ENCODE data around the gene ANKS4B. TPM values are rescaled to one million over a fixed set of nuclear protein-coding genes. Genes with fewer than 3 reads are reported as not detected.

The ANKS4B gene, protein sequence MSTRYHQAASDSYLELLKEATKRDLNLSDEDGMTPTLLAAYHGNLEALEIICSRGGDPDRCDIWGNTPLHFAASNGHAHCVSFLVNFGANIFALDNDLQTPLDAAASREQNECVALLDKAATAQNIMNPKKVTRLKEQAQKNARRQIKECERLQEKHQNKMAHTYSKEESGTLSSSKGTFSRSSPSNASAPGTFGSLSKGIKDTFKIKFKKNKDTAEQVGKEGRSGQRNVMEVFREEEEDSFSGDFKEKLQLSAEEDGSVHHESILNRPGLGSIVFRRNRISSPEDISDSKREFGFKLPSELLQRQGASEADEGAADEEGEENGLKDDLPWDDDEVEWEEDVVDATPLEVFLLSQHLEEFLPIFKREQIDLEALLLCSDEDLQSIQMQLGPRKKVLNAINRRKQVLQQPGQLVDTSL
- polyA plus RNA-seq (2011; rRNA removed) (not detected in 2 replicates), polyA minus RNA-seq (2011; rRNA and poly(A)+ RNA removed) (not detected in 2 replicates)

GRCh38 chr16:21233521-21234150 lies at the start of gene ANKS4B:
Gene ANKS4B (plus strand): TSS chr16:21233699. CDS start chr16:21233738, 39 bp downstream.
- Histone ChIP-seq H3K36me3 (ENCODE audit: control insufficient read depth, insufficient read depth, low read length) (no peaks in the 10 kb centered on the region), H3K27me3 (ENCODE audit: control insufficient read depth, insufficient read depth, low read length) (0 out of 2 replicates have a peak, but pooled peaks cover under 1% of the 10 kb centered on the region), H3K4me3 (ENCODE audit: low read depth, low read length) (no peak within 1 kb of the TSS)
- CTCF ChIA-PET: interaction anchor here (1.1 kb wide), 1 partner anchor 1423 kb away, joined by 3 read pairs; no protein-coding TSS in a partner anchor
- no peak for DNase-seq (ENCODE audit: low read depth)
- TF ChIP-seq CTCF (IDR thresholded peaks at IDR 0.05; ENCODE audit: insufficient read depth, low read depth, low read length): no peak
- POLR2A ChIA-PET: no interaction called here

- ChIA-PET CTCF (no interaction called here), POLR2A (no interaction called here)
- Histone ChIP-seq H3K36me3 (ENCODE audit: control insufficient read depth, insufficient read depth, low read length) (peaks cover 2% of the 10 kb centered on the region; the same call in 1 of the 2 replicates), H3K4me3 (ENCODE audit: low read depth, low read length) (no peak overlapping the region), H3K27me3 (ENCODE audit: control insufficient read depth, insufficient read depth, low read length) (no peaks in the 10 kb centered on the region)
- TF ChIP-seq CTCF (IDR thresholded peaks at IDR 0.05; ENCODE audit: insufficient read depth, low read depth, low read length): no peak
- no peak for DNase-seq (ENCODE audit: low read depth)
Measured at GRCh38 chr16:21183995-21184394, 49.5 kb upstream of the ANKS4B start.

DNA sequence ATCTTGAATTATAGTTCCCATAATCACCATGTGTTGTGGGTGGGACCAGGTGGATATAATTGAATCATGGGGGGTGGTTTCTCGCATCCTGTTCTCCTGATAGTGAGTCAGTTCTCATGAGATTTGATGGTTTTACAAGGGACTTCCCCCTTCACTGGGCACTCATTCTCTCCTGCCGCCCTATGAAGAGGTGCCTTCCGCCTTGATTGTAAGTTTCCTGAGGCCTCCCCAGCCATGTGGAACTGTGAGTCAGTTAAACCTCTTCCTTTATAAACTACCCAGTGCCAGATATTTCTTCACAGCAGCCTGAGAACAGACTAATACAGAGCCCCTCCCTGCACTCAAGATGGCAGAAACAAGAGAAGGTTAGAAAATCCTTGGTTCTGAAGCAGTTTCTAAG lies 48.7 kb upstream of the ANKS4B start:
- ChIA-PET CTCF (no interaction called here), POLR2A (no interaction called here)
- TF ChIP-seq CTCF (IDR thresholded peaks at IDR 0.05; ENCODE audit: insufficient read depth, low read depth, low read length): no peak
- Histone ChIP-seq H3K27me3 (ENCODE audit: control insufficient read depth, insufficient read depth, low read length) (no peaks in the 10 kb centered on the region), H3K4me3 (ENCODE audit: low read depth, low read length) (no peak overlapping the region), H3K36me3 (ENCODE audit: control insufficient read depth, insufficient read depth, low read length) (peaks cover 2% of the 10 kb centered on the region; the same call in 1 of the 2 replicates)
- no peak for DNase-seq (ENCODE audit: low read depth)

- Histone ChIP-seq H3K36me3 (ENCODE audit: control insufficient read depth, insufficient read depth, low read length) (peaks cover 2% of the 10 kb centered on the region; the same call in 1 of the 2 replicates), H3K4me3 (ENCODE audit: low read depth, low read length) (no peak overlapping the region), H3K27me3 (ENCODE audit: control insufficient read depth, insufficient read depth, low read length) (no peaks in the 10 kb centered on the region)
- no peak for DNase-seq (ENCODE audit: low read depth)
- ChIA-PET CTCF (interaction anchor here (0.8 kb wide), 1 partner anchor 115 kb away, joined by 5 read pairs; no protein-coding TSS in a partner anchor), POLR2A (no interaction called here)
- no peak for TF ChIP-seq CTCF (IDR thresholded peaks at IDR 0.05; ENCODE audit: insufficient read depth, low read depth, low read length)
Measured at GRCh38 chr16:21185659-21186325, 47.7 kb upstream of the ANKS4B start.

DNA sequence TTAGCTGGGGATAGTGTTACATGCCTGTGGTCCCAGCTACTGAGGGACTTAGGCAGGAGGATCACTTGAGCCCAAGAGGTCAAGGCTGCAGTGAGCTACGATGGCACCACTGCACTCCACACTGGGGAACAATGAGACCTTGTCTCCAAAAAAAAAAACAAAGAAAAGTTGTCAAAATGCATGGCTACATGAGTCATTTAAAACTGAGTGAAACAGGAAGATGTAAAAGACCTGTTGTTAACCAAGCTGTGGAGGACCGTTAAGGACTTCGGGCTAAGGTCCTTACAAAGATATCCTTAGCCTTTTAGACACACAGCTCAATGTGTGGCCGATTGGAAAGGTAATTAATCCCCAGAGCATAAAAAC lies 47.2 kb upstream of the ANKS4B start:
- peaks cover under 1% of the 10 kb centered on the region; the same call in 1 of the 2 replicates for H3K36me3 ChIP-seq (ENCODE audit: control insufficient read depth, insufficient read depth, low read length)
- ChIA-PET POLR2A (no interaction called here), CTCF (no interaction called here)
- DNase-seq (ENCODE audit: low read depth): no peak
- no peaks in the 10 kb centered on the region for H3K27me3 ChIP-seq (ENCODE audit: control insufficient read depth, insufficient read depth, low read length)
- no peak overlapping the region for H3K4me3 ChIP-seq (ENCODE audit: low read depth, low read length)
- no peak for TF ChIP-seq CTCF (IDR thresholded peaks at IDR 0.05; ENCODE audit: insufficient read depth, low read depth, low read length)
